Measurements from ENCODE around the gene POU6F2.

DNA sequence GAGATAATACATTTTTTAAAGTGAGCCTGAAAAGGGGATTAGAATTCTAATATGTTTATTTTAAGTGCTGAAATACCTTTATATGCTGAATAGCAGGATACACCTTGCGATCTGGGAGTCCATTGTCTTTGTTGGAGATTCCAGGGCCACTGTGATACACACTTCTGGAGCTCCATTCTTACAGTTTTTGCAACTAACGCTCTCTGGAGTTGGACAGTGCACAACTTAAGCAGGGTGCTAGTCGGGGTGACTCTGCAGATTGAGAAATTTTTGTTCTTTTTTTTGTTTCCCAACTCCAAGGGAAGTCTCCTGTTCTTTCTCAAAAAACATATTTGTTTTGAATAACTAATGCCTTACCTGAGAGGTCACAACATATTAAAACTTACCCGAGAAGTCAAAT is 23.7 kb upstream of the POU6F2 start:
- TF ChIP-seq, protein P1, sequence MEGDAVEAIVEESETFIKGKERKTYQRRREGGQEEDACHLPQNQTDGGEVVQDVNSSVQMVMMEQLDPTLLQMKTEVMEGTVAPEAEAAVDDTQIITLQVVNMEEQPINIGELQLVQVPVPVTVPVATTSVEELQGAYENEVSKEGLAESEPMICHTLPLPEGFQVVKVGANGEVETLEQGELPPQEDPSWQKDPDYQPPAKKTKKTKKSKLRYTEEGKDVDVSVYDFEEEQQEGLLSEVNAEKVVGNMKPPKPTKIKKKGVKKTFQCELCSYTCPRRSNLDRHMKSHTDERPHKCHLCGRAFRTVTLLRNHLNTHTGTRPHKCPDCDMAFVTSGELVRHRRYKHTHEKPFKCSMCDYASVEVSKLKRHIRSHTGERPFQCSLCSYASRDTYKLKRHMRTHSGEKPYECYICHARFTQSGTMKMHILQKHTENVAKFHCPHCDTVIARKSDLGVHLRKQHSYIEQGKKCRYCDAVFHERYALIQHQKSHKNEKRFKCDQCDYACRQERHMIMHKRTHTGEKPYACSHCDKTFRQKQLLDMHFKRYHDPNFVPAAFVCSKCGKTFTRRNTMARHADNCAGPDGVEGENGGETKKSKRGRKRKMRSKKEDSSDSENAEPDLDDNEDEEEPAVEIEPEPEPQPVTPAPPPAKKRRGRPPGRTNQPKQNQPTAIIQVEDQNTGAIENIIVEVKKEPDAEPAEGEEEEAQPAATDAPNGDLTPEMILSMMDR (conservative IDR thresholded peaks at IDR 0.05; ENCODE audit: low read depth, low read length), result no peak
- no peak for TF ChIP-seq EZH2 (IDR thresholded peaks at IDR 0.05; ENCODE audit: low read length, unreplicated experiment)
- no peak for TF ChIP-seq EZH2phosphoT487 (IDR thresholded peaks at IDR 0.05; ENCODE audit: borderline replicate concordance, low read length)

All from PC-3 (cell line).